Endothelial cell of umbilical vein (primary cell): Measurements from ENCODE around the gene RBMS3. TPM values are rescaled to one million over a fixed set of nuclear protein-coding genes. Genes with fewer than 3 reads are reported as not detected.

Experiments used
- BruUV-seq: library from RNA; stranded (reverse); fragments of 400-500 nt; replicated peaks from 2 replicates; lab custom pipeline; 2021; lab: Mats Ljungman, UMichigan
- CTCF ChIA-PET: fragments of 300-600, 350-600 bp; sonication (Branson Sonifier 250); formaldehyde crosslinking; loops from one replicate; lab custom pipeline; 2021; ENCODE audit warnings: antibody characterized with exemption, inconsistent platforms; lab: Charles Lee
- POLR2A ChIA-PET: fragments of 300-600, 350-600 bp; sonication (Branson Sonifier 250); formaldehyde crosslinking; loops from one replicate; lab custom pipeline; 2021; ENCODE audit warnings: antibody characterized with exemption, inconsistent platforms; lab: Charles Lee
- DNase-seq: peaks from one replicate; pipeline ENCODE4 v3.0.0-alpha.2; 2011; ENCODE audit warnings: low read depth, low spot score
- FAIRE-seq: peaks from 2 replicates; lab custom pipeline; 2011; peaks lifted over from hg19 to GRCh38; lab: Jason Lieb, UNC
- H2AFZ ChIP-seq: 2 replicates; pipeline ENCODE4 v1.6.0; 2012; ENCODE audit warnings: low read depth, low read length, control low read depth, inconsistent platforms
- H3K27ac ChIP-seq: 2 replicates; pipeline ENCODE4 v1.5.1; 2011; ENCODE audit warnings: low read depth, mild to moderate bottlenecking, control low read depth, low read length, moderate library complexity; ENCODE audit not compliant: insufficient read depth
- H3K27me3 ChIP-seq, 2 experiments: 2 replicates each; pipeline versions ENCODE4 v1.6.0 to v1.6.1; 2011; ENCODE audit warnings: low read length in 2 of 2, mixed read lengths in 1 of 2; ENCODE audit not compliant: control insufficient read depth in 2 of 2, insufficient read depth in 2 of 2
- H3K36me3 ChIP-seq, 2 experiments: 2 replicates in 1 of 2; 3 replicates in 1 of 2; pipeline ENCODE4 v1.5.1; 2011; ENCODE audit warnings: low read length in 2 of 2, mild to moderate bottlenecking in 1 of 2, moderate library complexity in 1 of 2; ENCODE audit not compliant: control insufficient read depth in 2 of 2, insufficient read depth in 2 of 2; ENCODE audit errors: extremely low read depth in 1 of 2
- H3K4me1 ChIP-seq: 3 replicates; pipeline ENCODE4 v1.5.1; 2011; ENCODE audit warnings: mild to moderate bottlenecking, low read length; ENCODE audit not compliant: control insufficient read depth, insufficient read depth; ENCODE audit errors: extremely low read depth
- H3K4me2 ChIP-seq: 2 replicates; pipeline ENCODE4 v1.6.1; 2011; ENCODE audit warnings: low read length, control low read depth, mixed read lengths; ENCODE audit not compliant: insufficient read depth
- H3K4me3 ChIP-seq, 3 experiments: fragments of 200-600 bp in 1 of 3; sonication (generic), shearing (Covaris generic) in 1 of 3; replicated peaks in 1 of 3; 2 replicates each; pipeline ENCODE4 v1.5.1; 2011 to 2016; ENCODE audit warnings: control low read depth in 3 of 3, low read length in 3 of 3, mild to moderate bottlenecking in 2 of 3, inconsistent platforms in 1 of 3, low read depth in 1 of 3, moderate library complexity in 1 of 3; ENCODE audit not compliant: insufficient read depth in 1 of 3
- H3K79me2 ChIP-seq: 2 replicates; pipeline ENCODE4 v1.6.0; 2012; ENCODE audit warnings: low read length, inconsistent platforms; ENCODE audit not compliant: control insufficient read depth, insufficient read depth
- H3K9ac ChIP-seq: replicated peaks from 2 replicates; pipeline ENCODE3; 2011; ENCODE audit warnings: low read length, control low read depth; ENCODE audit not compliant: insufficient read depth; ENCODE audit errors: extremely low read depth
- H3K9me1 ChIP-seq: replicated peaks from 3 replicates; pipeline ENCODE4 v1.6.0; 2011; ENCODE audit warnings: mild to moderate bottlenecking, low read length; ENCODE audit not compliant: control insufficient read depth, insufficient read depth; ENCODE audit errors: extremely low read depth
- H3K9me3 ChIP-seq: replicated peaks from 2 replicates; pipeline ENCODE4 v1.5.1; 2012; ENCODE audit warnings: low read length, inconsistent platforms; ENCODE audit not compliant: control insufficient read depth, insufficient read depth
- H4K20me1 ChIP-seq: replicated peaks from 2 replicates; pipeline ENCODE3; 2011; ENCODE audit warnings: mild to moderate bottlenecking, low read length; ENCODE audit not compliant: control insufficient read depth, insufficient read depth; ENCODE audit errors: extremely low read depth
- CTCF ChIP-seq, 2 donors: IDR thresholded peaks; 1 replicate in 1 of 2; 2 replicates in 1 of 2; pipeline ENCODE4 v1.5.1; 2011; ENCODE audit warnings: low read length in 2 of 2, mild to moderate bottlenecking in 2 of 2, moderate library complexity in 2 of 2, control low read depth in 1 of 2, inconsistent platforms in 1 of 2, low read depth in 1 of 2; ENCODE audit not compliant: insufficient read depth in 1 of 2; ENCODE audit errors: extremely low read depth in 1 of 2
- EZH2 ChIP-seq: IDR thresholded peaks from 2 replicates; pipeline ENCODE4 v1.6.1; 2012; ENCODE audit warnings: borderline replicate concordance, low read depth, mild to moderate bottlenecking, moderate library complexity, low read length, inconsistent platforms; ENCODE audit not compliant: severe bottlenecking
- FOS ChIP-seq: IDR thresholded peaks from 2 replicates; pipeline ENCODE4 v1.6.1; 2011; ENCODE audit warnings: mild to moderate bottlenecking, low read length, moderate library complexity, borderline replicate concordance; ENCODE audit not compliant: insufficient read depth
- GATA2 ChIP-seq: IDR thresholded peaks from 2 replicates; pipeline ENCODE4 v1.7.0; 2011; ENCODE audit warnings: low read depth, mild to moderate bottlenecking, moderate library complexity, mixed read lengths, low read length; ENCODE audit not compliant: insufficient read length, insufficient read depth
- JUN ChIP-seq: IDR thresholded peaks from 2 replicates; pipeline ENCODE4 v1.6.1; 2011; ENCODE audit warnings: borderline replicate concordance, low read depth; ENCODE audit not compliant: insufficient read length, insufficient read depth
- MYC ChIP-seq: IDR thresholded peaks from one replicate; pipeline ENCODE4 v1.6.1; 2011; ENCODE audit warnings: mild to moderate bottlenecking, low read depth, low read length
- POLR2AphosphoS5 ChIP-seq: IDR thresholded peaks from 2 replicates; pipeline ENCODE4 v1.6.1; 2012; ENCODE audit warnings: low read depth, mild to moderate bottlenecking, control low read depth, low read length, moderate library complexity; ENCODE audit not compliant: insufficient read depth
- dilution Hi-C: fragments of 300-500 bp; cut with MboI; formaldehyde crosslinking; loops from one replicate; pipeline ENCODE4 v1.15.0; 2019; ENCODE audit warnings: low sequenced_read_pairs; ENCODE audit not compliant: extremely low pct_ligation_motif_present
- intact Hi-C: fragments of 100-400 bp; cut with micrococcal nuclease; formaldehyde crosslinking; loops from one replicate; pipeline ENCODE4 v1.10.0; 2022
- polyA plus RNA-seq, 4 experiments: library from polyadenylated mRNA; depleted of rRNA in 3 of 4; stranded (reverse) in 3 of 4; unstranded in 1 of 4; fragments of >200 nt; gene quantifications; 2 replicates each; pipeline versions ENCODE4 v1.2.1 to v1.2.3, GENCODE V29; 2011 to 2012; ENCODE audit warnings: missing spikeins in 1 of 4
- total RNA-seq: library from RNA; stranded (reverse); gene quantifications from 2 replicates; pipeline ENCODE4 v1.2.3, GENCODE V29; 2021

RBMS3 gene
- total and polyA plus RNA-seq, 2 donors (not counting 3 experiments of a cell fraction or from before 2014, with no cell fraction given) = 13.6 to 42.3 TPM

- H3K27me3 ChIP-seq = no peaks in the 10 kb centered on the region
- no peak overlapping the region for H3K4me3 ChIP-seq
- TSS peak; percentile 58 for BruUV-seq
- DNase-seq (no peak), FAIRE-seq (no peak)
- H3K4me1 ChIP-seq = peaks cover 34% of the 10 kb centered on the region
- H3K79me2 ChIP-seq = no peaks in the 10 kb centered on the region
- POLR2A ChIA-PET = interaction anchor here (0.8 kb wide), 1 partner anchor 69 kb away, joined by 5 read pairs; no protein-coding TSS in a partner anchor
- H2AFZ ChIP-seq = no peak overlapping the region
- no peaks in the 10 kb centered on the region for H3K9me3 ChIP-seq
- CTCF ChIA-PET = interaction anchor here (0.7 to 1.6 kb wide), 8 partner anchors 12 to 842 kb away, joined by 3 to 6 read pairs (median 4); partner anchors contain the start of gene RBMS3
- no peaks in the 10 kb centered on the region for H4K20me1 ChIP-seq
- H3K9ac ChIP-seq = peak overlapping the region; percentile 86
- peak overlapping the region; percentile 59 for H3K4me2 ChIP-seq
- intact Hi-C loops = loop anchor here (2.0 kb wide), 2 partner anchors 92 to 156 kb away; no protein-coding TSS in a partner anchor
- H3K36me3 ChIP-seq = peaks cover 0 to 1% of the 10 kb centered on the region in 2 experiments
- peak overlapping the region; percentile 98 for H3K27ac ChIP-seq
- dilution Hi-C loops = no loop called here
- no peaks in the 10 kb centered on the region for H3K9me1 ChIP-seq
- TF ChIP-seq FOS = no peak
- no peak for TF ChIP-seq EZH2
- TF ChIP-seq GATA2 = no peak
- TF ChIP-seq POLR2AphosphoS5 = no peak
- no peak for TF ChIP-seq CTCF (IDR thresholded peaks at IDR 0.05; ENCODE audit: extremely low read depth in 1 of 2, insufficient read depth in 1 of 2, low read depth in 1 of 2, low read length in 2 of 2)
- TF ChIP-seq JUN = no peak
- no peak for TF ChIP-seq MYC
These were observed 414.3 kb downstream of the RBMS3 start for GRCh38 chr3:29695201-29695600.
